Stimulated activated CD4-positive, alpha-beta T cell treated with anti-CD3 and anti-CD28 coated beads, Interleukin-1b, Interleukin-23, amount 100 ng/mL, for 48 hours (primary cell): ENCODE results near the gene SLC9B1.

Experiments used
- DNase-seq: peaks from one replicate; pipeline ENCODE4 v3.0.0-alpha.2; 2020

The SLC9B1 gene

GRCh38 chr4:103019308-103020124 is at the start of gene SLC9B1:
Gene SLC9B1 (minus strand): TSS chr4:103019705. CDS start chr4:102991711, 27,994 bp downstream.
- DNase-seq: peak; percentile 94

- DNase-seq: no peak
These were observed 48.5 kb upstream of the SLC9B1 start for GRCh38 chr4:103067841-103068547.

- DNase-seq: no peak
These were observed 41.1 kb upstream of the SLC9B1 start for GRCh38 chr4:103060453-103061148.

- no peak for DNase-seq
These were observed 34.5 kb upstream of the SLC9B1 start for GRCh38 chr4:103054030-103054429.

GRCh38 chr4:103052779-103053178 is 33.3 kb upstream of the SLC9B1 start:
- no peak for DNase-seq

GRCh38 chr4:103052145-103052544 is 32.6 kb upstream of the SLC9B1 start:
- DNase-seq: no peak

GRCh38 chr4:103050736-103051436 is 31.4 kb upstream of the SLC9B1 start:
- DNase-seq: no peak

- peak; percentile 12 for DNase-seq
These were observed 27.1 kb upstream of the SLC9B1 start for GRCh38 chr4:103046416-103047290.

GRCh38 chr4:103044183-103044582 is 24.7 kb upstream of the SLC9B1 start:
- DNase-seq: no peak

GRCh38 chr4:103036169-103036568 is 16.7 kb upstream of the SLC9B1 start:
- no peak for DNase-seq

- DNase-seq: no peak
These were observed 13.1 kb upstream of the SLC9B1 start for GRCh38 chr4:103032574-103032973.

- DNase-seq: no peak
These were observed 11.3 kb upstream of the SLC9B1 start for GRCh38 chr4:103030791-103031190.

GRCh38 chr4:103029300-103029699 is 9.8 kb upstream of the SLC9B1 start:
- DNase-seq: no peak

- DNase-seq: no peak
These were observed 7.4 kb upstream of the SLC9B1 start for GRCh38 chr4:103026868-103027267.

GRCh38 chr4:103024996-103025395 is 5.5 kb upstream of the SLC9B1 start:
- DNase-seq: no peak

- no peak for DNase-seq
These were observed 1.6 kb upstream of the SLC9B1 start for GRCh38 chr4:103021120-103021519.

GRCh38 chr4:103018391-103019307 is 856 bp downstream of the SLC9B1 start:
- no peak for DNase-seq

- no peak for DNase-seq
These were observed 7.0 kb downstream of the SLC9B1 start for GRCh38 chr4:103012551-103012950.

GRCh38 chr4:103012060-103012459 is 7.4 kb downstream of the SLC9B1 start:
- no peak for DNase-seq

GRCh38 chr4:103011378-103012025 is 8.0 kb downstream of the SLC9B1 start:
- DNase-seq: no peak
